GM23248 (cell line): Measurements from ENCODE around the gene ZBTB16.

Source experiments
- EZH2 ChIP-seq: fragments of 200-600 bp; sonication (generic); IDR thresholded peaks from 2 replicates; pipeline ENCODE4 v1.6.1; 2018; ENCODE audit warnings: antibody characterized with exemption, mild to moderate bottlenecking; ENCODE audit not compliant: insufficient read depth, poor library complexity, severe bottlenecking
- EZH2phosphoT487 ChIP-seq: fragments of 200-600 bp; sonication (generic); IDR thresholded peaks from 2 replicates; pipeline ENCODE4 v1.6.1; 2018; ENCODE audit warnings: antibody characterized with exemption, moderate library complexity, mild to moderate bottlenecking, low read depth; ENCODE audit not compliant: insufficient read depth

- TF ChIP-seq EZH2 (no peak), EZH2phosphoT487 (no peak)
Measured at GRCh38 chr11:114057147-114057546, 2.4 kb upstream of the ZBTB16 start.
